ENCODE results near the gene ZHX3. TPM values are rescaled to one million over a fixed set of nuclear protein-coding genes. Genes with fewer than 3 reads are reported as not detected.
A peak's percentile ranks its signal among the peaks of the same experiment; 100 is the strongest.

Gene ZHX3
- total and polyA plus RNA-seq, 2 donors (not counting 1 experiment from before 2014, with no cell fraction given) = 27.7 to 28.0 TPM

DNA sequence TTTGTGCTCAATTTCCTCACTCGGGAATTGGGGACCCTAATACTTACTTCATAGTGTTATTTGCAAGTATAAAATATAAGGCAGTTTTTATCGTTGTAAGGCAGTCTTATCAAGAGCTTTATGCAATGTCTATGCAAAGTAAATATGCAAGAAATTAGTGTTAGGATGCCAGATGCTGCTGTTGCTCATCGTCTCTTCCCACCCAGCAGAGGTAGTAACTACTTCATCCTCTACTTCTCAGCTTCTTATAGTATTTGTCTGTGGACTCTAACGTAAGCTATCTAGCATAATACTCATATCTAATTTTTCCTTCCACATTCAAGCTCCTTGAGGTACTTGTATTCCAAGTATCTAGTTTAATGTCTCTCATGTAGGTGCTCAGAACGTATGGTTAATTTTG, 168.6 kb downstream of the ZHX3 start:
- Histone ChIP-seq H3K4me3 (replicated peaks in 1 of 4; ENCODE audit: control extremely low read depth in 1 of 4, insufficient read depth in 1 of 4, low read depth in 3 of 4, low read length in 4 of 4) (no peak overlapping the region), H3K9me3 (ENCODE audit: control insufficient read depth, insufficient read depth, low read depth, low read length) (no peaks in the 10 kb centered on the region), H3K4me2 (ENCODE audit: extremely low read depth, insufficient read depth, low read length) (no peak overlapping the region), H3K27me3 (ENCODE audit: control insufficient read depth, insufficient read depth, low read length) (no peaks in the 10 kb centered on the region), H3K27ac (ENCODE audit: insufficient read depth, low read length) (no peak overlapping the region), H4K20me1 (ENCODE audit: control insufficient read depth, extremely low read depth, insufficient read depth, low read length) (no peaks in the 10 kb centered on the region), H2AFZ (ENCODE audit: low read length) (no peak overlapping the region), H3K9ac (ENCODE audit: insufficient read depth, low read length) (no peak overlapping the region), H3K36me3 (ENCODE audit: control insufficient read depth, insufficient read depth, low read length) (no peaks in the 10 kb centered on the region), H3K79me2 (ENCODE audit: control insufficient read depth, insufficient read depth, low read length) (peaks cover 73% of the 10 kb centered on the region), H3K4me1 (ENCODE audit: control insufficient read depth, extremely low read depth, insufficient read depth, low read length) (peaks cover 3% of the 10 kb centered on the region)
- no peak for DNase-seq (ENCODE audit: low read depth in 2 of 2)
- TF ChIP-seq, protein P1, sequence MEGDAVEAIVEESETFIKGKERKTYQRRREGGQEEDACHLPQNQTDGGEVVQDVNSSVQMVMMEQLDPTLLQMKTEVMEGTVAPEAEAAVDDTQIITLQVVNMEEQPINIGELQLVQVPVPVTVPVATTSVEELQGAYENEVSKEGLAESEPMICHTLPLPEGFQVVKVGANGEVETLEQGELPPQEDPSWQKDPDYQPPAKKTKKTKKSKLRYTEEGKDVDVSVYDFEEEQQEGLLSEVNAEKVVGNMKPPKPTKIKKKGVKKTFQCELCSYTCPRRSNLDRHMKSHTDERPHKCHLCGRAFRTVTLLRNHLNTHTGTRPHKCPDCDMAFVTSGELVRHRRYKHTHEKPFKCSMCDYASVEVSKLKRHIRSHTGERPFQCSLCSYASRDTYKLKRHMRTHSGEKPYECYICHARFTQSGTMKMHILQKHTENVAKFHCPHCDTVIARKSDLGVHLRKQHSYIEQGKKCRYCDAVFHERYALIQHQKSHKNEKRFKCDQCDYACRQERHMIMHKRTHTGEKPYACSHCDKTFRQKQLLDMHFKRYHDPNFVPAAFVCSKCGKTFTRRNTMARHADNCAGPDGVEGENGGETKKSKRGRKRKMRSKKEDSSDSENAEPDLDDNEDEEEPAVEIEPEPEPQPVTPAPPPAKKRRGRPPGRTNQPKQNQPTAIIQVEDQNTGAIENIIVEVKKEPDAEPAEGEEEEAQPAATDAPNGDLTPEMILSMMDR (conservative IDR thresholded peaks at IDR 0.05 in 1 of 2, IDR thresholded peaks at IDR 0.05 in 1 of 2; ENCODE audit: low read depth in 1 of 2, low read length in 2 of 2) = no peak
- TF ChIP-seq EZH2 (IDR thresholded peaks at IDR 0.05; ENCODE audit: low read length, missing control alignments) = no peak

DNA sequence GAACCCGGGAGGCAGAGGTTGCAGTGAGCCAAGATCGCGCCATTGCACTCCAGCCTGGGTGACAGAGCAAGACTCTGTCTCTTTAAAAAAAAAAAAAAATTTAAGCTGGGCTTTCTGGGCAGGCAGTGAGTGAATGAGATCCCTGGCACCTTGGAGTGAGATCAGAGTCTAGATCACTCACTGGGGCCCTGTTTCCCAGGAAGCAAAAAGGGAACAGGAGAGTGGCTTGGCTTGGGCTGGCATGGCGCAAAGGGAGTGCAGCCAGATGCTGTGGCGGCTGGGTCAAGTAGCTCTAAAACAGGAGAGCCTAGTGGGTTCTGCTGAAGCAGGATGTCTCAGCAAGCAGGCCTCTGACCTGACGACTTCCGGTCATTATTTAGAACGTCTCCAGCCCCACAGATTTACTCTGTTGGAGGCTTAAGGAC, 169.8 kb downstream of the ZHX3 start:
- DNase-seq (ENCODE audit: low read depth in 2 of 2) = peak in 1 of 2 donors; percentile 19
- Histone ChIP-seq H3K9ac (ENCODE audit: insufficient read depth, low read length) (no peak overlapping the region), H3K27ac (ENCODE audit: insufficient read depth, low read length) (no peak overlapping the region), H3K36me3 (ENCODE audit: control insufficient read depth, insufficient read depth, low read length) (no peaks in the 10 kb centered on the region), H2AFZ (ENCODE audit: low read length) (no peak overlapping the region), H4K20me1 (ENCODE audit: control insufficient read depth, extremely low read depth, insufficient read depth, low read length) (no peaks in the 10 kb centered on the region), H3K4me3 (replicated peaks in 1 of 4; ENCODE audit: control extremely low read depth in 1 of 4, insufficient read depth in 1 of 4, low read depth in 3 of 4, low read length in 4 of 4) (no peak overlapping the region), H3K4me1 (ENCODE audit: control insufficient read depth, extremely low read depth, insufficient read depth, low read length) (peaks cover 3% of the 10 kb centered on the region), H3K9me3 (ENCODE audit: control insufficient read depth, insufficient read depth, low read depth, low read length) (no peaks in the 10 kb centered on the region), H3K79me2 (ENCODE audit: control insufficient read depth, insufficient read depth, low read length) (peaks cover 76% of the 10 kb centered on the region), H3K4me2 (ENCODE audit: extremely low read depth, insufficient read depth, low read length) (no peak overlapping the region), H3K27me3 (ENCODE audit: control insufficient read depth, insufficient read depth, low read length) (no peaks in the 10 kb centered on the region)
- TF ChIP-seq, protein P1 (conservative IDR thresholded peaks at IDR 0.05 in 1 of 2, IDR thresholded peaks at IDR 0.05 in 1 of 2; ENCODE audit: low read depth in 1 of 2, low read length in 2 of 2) = no peak
- TF ChIP-seq EZH2 (IDR thresholded peaks at IDR 0.05; ENCODE audit: low read length, missing control alignments) = no peak

DNA sequence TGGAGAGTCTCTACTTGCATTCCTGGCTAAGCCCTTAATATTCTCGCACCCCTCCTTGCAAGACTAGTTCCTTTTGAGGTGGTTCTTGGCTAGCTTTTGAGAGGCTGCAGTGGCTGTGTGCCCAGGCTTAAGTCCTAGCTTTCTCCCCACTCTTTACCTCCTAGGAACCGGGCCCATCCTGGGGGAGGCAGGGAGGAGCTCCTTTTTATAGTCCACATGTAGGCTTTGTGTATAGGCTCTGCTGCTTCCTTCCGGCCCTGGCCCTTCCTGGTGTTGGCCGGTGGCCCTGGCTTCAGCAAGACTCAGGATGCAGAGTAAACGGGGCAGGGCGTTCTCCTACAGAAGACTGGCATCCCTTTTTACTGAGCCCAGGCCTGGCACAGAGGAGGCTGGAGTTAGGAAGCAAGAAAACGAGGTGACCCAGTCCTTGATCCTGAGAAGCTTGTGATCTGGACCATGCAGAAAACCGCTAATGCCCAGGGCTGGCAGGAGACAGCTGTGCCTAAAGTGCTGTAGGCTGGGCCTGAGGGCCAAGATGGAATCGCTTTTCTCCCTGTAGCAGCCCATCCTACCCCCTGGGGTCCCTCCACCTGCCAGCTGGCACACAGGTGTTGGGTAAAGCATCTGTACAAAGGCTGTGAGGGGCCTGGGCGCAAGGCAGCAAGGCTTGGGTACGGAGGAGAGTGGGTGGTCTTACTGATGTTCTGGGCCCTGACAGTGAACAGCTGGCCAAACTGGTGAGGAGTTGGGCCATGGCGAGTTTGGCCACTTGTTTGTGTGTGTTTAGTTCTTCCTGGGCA, 171.5 kb downstream of the ZHX3 start:
- H3K9ac ChIP-seq (ENCODE audit: insufficient read depth, low read length) = no peak overlapping the region
- H2AFZ ChIP-seq (ENCODE audit: low read length) = no peak overlapping the region
- no peak for DNase-seq (ENCODE audit: low read depth in 2 of 2)
- H3K27me3 ChIP-seq (ENCODE audit: control insufficient read depth, insufficient read depth, low read length) = no peaks in the 10 kb centered on the region
- H3K36me3 ChIP-seq (ENCODE audit: control insufficient read depth, insufficient read depth, low read length) = no peaks in the 10 kb centered on the region
- peaks cover 6% of the 10 kb centered on the region for H3K4me1 ChIP-seq (ENCODE audit: control insufficient read depth, extremely low read depth, insufficient read depth, low read length)
- H3K79me2 ChIP-seq (ENCODE audit: control insufficient read depth, insufficient read depth, low read length) = peaks cover 72% of the 10 kb centered on the region
- no peaks in the 10 kb centered on the region for H3K9me3 ChIP-seq (ENCODE audit: control insufficient read depth, insufficient read depth, low read depth, low read length)
- no peak overlapping the region for H3K4me2 ChIP-seq (ENCODE audit: extremely low read depth, insufficient read depth, low read length)
- TF ChIP-seq, protein P1 (conservative IDR thresholded peaks at IDR 0.05 in 1 of 2, IDR thresholded peaks at IDR 0.05 in 1 of 2; ENCODE audit: low read depth in 1 of 2, low read length in 2 of 2) = no peak
- no peak for TF ChIP-seq EZH2 (IDR thresholded peaks at IDR 0.05; ENCODE audit: low read length, missing control alignments)
- H3K4me3 ChIP-seq (replicated peaks in 1 of 4; ENCODE audit: control extremely low read depth in 1 of 4, insufficient read depth in 1 of 4, low read depth in 3 of 4, low read length in 4 of 4) = no peak overlapping the region
- H4K20me1 ChIP-seq (ENCODE audit: control insufficient read depth, extremely low read depth, insufficient read depth, low read length) = no peaks in the 10 kb centered on the region
- no peak overlapping the region for H3K27ac ChIP-seq (ENCODE audit: insufficient read depth, low read length)
